SK-N-SH (cell line): ENCODE data around the gene SIGLEC6.

ENCODE experiments used
- EZH2phosphoT487 ChIP-seq: fragments of 200-600 bp; sonication (generic); IDR thresholded peaks from 2 replicates; pipeline ENCODE4 v1.6.1; 2017; ENCODE audit warnings: low read depth, mixed run types, mild to moderate bottlenecking, antibody characterized with exemption, moderate library complexity, borderline replicate concordance
- FOXJ3 ChIP-seq: sonication (generic); formaldehyde crosslinking; IDR thresholded peaks from 2 replicates; pipeline ENCODE4 v1.5.1; 2020; ENCODE audit warnings: mild to moderate bottlenecking, missing genetic modification reagents
- FOXM1 ChIP-seq: IDR thresholded peaks from 2 replicates; pipeline ENCODE4 v1.4.0; 2012; ENCODE audit warnings: low read depth, mild to moderate bottlenecking
- JUND ChIP-seq: IDR thresholded peaks from 2 replicates; pipeline ENCODE4 v1.4.0; 2012
- NRF1 ChIP-seq: IDR thresholded peaks from 2 replicates; pipeline ENCODE4 v1.6.1; 2012; ENCODE audit warnings: low read depth, mild to moderate bottlenecking, low read length
- POLR2AphosphoS5 ChIP-seq: IDR thresholded peaks from 2 replicates; pipeline ENCODE4 v1.6.1; 2012; ENCODE audit warnings: low read depth, low read length
- SMC3 ChIP-seq: IDR thresholded peaks from 2 replicates; pipeline ENCODE4 v1.6.1; 2012; ENCODE audit warnings: low read depth, low read length, improper control_type of control experiment
- TF ChIP-seq, protein P1 (sequence below): IDR thresholded peaks from 2 replicates; pipeline ENCODE4 v1.4.0; 2012; ENCODE audit warnings: low read depth
- TF ChIP-seq, protein P2 (sequence below): fragments of 200-600 bp; sonication (generic); IDR thresholded peaks from 2 replicates; pipeline ENCODE4 v1.6.1; 2017; ENCODE audit warnings: antibody characterized with exemption, mild to moderate bottlenecking, moderate library complexity
- TF ChIP-seq, protein P3 (sequence below): fragments of 150-350 bp; IDR thresholded peaks from 2 replicates; pipeline ENCODE4 v1.6.1; 2017; ENCODE audit warnings: antibody characterized with exemption, low read length, low read depth, borderline replicate concordance
- TF ChIP-seq, protein P4 (sequence below): IDR thresholded peaks from 2 replicates; pipeline ENCODE4 v1.6.1; 2012; ENCODE audit warnings: mild to moderate bottlenecking, low read depth, low read length, moderate library complexity

DNA sequence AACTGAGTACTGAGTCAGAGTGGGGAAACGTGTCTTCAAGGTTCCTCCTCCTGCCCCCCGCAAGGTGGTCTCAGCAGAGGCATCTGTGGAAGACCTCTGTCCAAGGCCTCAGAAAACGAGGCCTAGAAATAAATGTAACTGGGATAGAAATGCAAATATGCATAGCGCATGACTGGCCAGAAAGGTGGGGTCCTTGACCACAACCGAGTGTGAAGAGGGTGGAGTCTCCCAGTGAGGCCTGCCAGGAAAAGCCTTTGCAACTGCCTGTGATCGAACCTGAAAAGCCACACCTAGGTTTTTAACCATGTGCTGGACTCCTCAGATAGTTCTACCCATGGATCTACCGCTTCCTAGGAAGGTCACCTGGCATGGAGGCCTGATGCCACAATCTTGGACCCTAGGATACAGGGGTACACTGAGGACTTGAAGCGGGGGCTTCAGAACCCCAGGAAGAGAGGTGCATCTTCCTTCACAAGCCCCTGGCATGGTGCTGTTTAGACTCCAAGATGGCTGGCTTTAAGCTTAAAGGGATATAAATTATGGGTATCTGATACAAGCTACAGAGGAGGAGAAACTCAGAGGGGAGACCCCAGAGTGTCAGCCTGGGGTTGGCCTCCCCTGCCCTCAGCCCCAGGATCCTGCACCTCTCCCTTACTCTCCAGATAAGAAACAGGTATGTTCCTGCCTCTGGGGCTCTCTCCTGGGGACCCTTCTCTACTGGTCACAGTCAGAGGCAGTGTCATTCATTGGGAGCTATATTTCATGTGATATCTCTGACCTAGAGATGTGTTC lies 18.3 kb upstream of the SIGLEC6 start:
- TF ChIP-seq, protein P1, sequence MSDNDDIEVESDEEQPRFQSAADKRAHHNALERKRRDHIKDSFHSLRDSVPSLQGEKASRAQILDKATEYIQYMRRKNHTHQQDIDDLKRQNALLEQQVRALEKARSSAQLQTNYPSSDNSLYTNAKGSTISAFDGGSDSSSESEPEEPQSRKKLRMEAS, result no peak
- TF ChIP-seq, protein P2, sequence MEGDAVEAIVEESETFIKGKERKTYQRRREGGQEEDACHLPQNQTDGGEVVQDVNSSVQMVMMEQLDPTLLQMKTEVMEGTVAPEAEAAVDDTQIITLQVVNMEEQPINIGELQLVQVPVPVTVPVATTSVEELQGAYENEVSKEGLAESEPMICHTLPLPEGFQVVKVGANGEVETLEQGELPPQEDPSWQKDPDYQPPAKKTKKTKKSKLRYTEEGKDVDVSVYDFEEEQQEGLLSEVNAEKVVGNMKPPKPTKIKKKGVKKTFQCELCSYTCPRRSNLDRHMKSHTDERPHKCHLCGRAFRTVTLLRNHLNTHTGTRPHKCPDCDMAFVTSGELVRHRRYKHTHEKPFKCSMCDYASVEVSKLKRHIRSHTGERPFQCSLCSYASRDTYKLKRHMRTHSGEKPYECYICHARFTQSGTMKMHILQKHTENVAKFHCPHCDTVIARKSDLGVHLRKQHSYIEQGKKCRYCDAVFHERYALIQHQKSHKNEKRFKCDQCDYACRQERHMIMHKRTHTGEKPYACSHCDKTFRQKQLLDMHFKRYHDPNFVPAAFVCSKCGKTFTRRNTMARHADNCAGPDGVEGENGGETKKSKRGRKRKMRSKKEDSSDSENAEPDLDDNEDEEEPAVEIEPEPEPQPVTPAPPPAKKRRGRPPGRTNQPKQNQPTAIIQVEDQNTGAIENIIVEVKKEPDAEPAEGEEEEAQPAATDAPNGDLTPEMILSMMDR, result no peak
- TF ChIP-seq, protein P3, sequence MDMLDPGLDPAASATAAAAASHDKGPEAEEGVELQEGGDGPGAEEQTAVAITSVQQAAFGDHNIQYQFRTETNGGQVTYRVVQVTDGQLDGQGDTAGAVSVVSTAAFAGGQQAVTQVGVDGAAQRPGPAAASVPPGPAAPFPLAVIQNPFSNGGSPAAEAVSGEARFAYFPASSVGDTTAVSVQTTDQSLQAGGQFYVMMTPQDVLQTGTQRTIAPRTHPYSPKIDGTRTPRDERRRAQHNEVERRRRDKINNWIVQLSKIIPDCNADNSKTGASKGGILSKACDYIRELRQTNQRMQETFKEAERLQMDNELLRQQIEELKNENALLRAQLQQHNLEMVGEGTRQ, result no peak
- TF ChIP-seq EZH2phosphoT487 (no peak), JUND (no peak), NRF1 (no peak), POLR2AphosphoS5 (no peak), FOXM1 (no peak), SMC3 (no peak), FOXJ3 (no peak)
- TF ChIP-seq, protein P4, sequence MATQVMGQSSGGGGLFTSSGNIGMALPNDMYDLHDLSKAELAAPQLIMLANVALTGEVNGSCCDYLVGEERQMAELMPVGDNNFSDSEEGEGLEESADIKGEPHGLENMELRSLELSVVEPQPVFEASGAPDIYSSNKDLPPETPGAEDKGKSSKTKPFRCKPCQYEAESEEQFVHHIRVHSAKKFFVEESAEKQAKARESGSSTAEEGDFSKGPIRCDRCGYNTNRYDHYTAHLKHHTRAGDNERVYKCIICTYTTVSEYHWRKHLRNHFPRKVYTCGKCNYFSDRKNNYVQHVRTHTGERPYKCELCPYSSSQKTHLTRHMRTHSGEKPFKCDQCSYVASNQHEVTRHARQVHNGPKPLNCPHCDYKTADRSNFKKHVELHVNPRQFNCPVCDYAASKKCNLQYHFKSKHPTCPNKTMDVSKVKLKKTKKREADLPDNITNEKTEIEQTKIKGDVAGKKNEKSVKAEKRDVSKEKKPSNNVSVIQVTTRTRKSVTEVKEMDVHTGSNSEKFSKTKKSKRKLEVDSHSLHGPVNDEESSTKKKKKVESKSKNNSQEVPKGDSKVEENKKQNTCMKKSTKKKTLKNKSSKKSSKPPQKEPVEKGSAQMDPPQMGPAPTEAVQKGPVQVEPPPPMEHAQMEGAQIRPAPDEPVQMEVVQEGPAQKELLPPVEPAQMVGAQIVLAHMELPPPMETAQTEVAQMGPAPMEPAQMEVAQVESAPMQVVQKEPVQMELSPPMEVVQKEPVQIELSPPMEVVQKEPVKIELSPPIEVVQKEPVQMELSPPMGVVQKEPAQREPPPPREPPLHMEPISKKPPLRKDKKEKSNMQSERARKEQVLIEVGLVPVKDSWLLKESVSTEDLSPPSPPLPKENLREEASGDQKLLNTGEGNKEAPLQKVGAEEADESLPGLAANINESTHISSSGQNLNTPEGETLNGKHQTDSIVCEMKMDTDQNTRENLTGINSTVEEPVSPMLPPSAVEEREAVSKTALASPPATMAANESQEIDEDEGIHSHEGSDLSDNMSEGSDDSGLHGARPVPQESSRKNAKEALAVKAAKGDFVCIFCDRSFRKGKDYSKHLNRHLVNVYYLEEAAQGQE, result no peak
